ENCODE data around the gene KRTAP5-4.
"Not testable (repeated sequence)": the region's sequence is repeated elsewhere in the genome, so short reads cannot be mapped to it uniquely, and the experiment has no call there.

The KRTAP5-4 gene

DNA sequence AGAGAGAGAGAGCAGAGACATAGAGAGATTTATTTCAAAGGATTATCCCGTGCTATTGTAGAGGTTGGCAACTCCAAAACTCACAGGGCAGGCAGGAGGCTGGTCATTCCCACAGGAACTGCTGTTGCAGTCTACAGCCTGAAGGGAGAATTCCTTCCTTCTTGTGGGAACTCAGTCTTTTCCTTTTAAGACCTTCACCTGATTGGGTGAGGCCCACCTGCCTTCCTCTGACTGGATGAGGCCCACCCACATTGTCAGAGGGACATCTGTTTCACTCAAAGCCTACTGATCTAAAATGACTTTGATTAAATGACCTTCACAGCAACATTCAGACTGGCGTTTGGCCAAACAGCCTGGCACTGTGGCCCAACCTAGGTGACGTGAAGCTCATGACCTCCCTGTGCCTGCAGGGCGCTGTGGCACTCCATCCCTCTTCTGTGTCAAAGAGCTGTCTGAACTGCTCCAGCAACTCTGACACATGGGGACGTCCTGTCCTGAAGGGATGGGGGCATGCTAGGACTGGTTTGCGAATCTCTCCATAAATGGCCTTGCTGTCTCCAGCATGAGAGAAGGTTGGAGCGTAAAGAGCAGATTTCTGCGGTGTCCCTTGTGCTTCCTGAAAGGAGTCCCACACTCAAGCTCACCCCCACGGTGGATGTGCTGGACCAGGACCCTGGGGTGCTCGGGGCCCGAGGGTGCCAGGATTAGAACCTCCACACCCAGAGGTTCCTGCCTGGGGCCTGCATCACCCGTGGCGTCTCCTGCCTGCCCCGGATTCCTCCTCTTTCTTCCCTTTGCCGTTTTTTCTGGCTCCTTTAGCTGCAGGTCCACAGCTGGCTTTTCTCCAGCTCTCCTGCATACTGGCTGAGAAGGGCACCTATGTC lies 28.3 kb upstream of the KRTAP5-4 start:
- Histone ChIP-seq H3K9me2 (replicated peaks; ENCODE audit: insufficient read depth, low read length) (no peaks in the 10 kb centered on the region), H3K9me3 (replicated peaks; ENCODE audit: insufficient read depth, low read length) (no peaks in the 10 kb centered on the region), H3K9ac (ENCODE audit: low read length) (no peak overlapping the region), H4K20me1 (ENCODE audit: insufficient read depth, low read length) (no peaks in the 10 kb centered on the region), H3F3A (ENCODE audit: insufficient read depth, low read length) (no peaks in the 10 kb centered on the region), H3K36me3 (replicated peaks; ENCODE audit: insufficient read depth, low read length) (no peaks in the 10 kb centered on the region), H3K4me3 (ENCODE audit: low read length) (no peak overlapping the region), H3K4me1 (ENCODE audit: low read length) (no peaks in the 10 kb centered on the region), H3K27me3 (replicated peaks; ENCODE audit: insufficient read depth, low read length) (peaks cover 96% of the 10 kb centered on the region), H3K4me2 (ENCODE audit: low read depth, low read length) (no peak overlapping the region), H3K27ac (ENCODE audit: low read length) (no peak overlapping the region), H3K79me2 (ENCODE audit: low read length) (no peaks in the 10 kb centered on the region), H2AFZ (ENCODE audit: low read length) (no peak overlapping the region)
- DNase-seq = no peak
- no peak for TF ChIP-seq EZH2phosphoT487 (IDR thresholded peaks at IDR 0.05; ENCODE audit: low read length)
- TF ChIP-seq, protein P1, sequence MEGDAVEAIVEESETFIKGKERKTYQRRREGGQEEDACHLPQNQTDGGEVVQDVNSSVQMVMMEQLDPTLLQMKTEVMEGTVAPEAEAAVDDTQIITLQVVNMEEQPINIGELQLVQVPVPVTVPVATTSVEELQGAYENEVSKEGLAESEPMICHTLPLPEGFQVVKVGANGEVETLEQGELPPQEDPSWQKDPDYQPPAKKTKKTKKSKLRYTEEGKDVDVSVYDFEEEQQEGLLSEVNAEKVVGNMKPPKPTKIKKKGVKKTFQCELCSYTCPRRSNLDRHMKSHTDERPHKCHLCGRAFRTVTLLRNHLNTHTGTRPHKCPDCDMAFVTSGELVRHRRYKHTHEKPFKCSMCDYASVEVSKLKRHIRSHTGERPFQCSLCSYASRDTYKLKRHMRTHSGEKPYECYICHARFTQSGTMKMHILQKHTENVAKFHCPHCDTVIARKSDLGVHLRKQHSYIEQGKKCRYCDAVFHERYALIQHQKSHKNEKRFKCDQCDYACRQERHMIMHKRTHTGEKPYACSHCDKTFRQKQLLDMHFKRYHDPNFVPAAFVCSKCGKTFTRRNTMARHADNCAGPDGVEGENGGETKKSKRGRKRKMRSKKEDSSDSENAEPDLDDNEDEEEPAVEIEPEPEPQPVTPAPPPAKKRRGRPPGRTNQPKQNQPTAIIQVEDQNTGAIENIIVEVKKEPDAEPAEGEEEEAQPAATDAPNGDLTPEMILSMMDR (IDR thresholded peaks at IDR 0.05; ENCODE audit: low read length) = no peak
- no peak for TF ChIP-seq EZH2 (optimal IDR thresholded peaks at IDR 0.05; ENCODE audit: low read depth, low read length)

DNA sequence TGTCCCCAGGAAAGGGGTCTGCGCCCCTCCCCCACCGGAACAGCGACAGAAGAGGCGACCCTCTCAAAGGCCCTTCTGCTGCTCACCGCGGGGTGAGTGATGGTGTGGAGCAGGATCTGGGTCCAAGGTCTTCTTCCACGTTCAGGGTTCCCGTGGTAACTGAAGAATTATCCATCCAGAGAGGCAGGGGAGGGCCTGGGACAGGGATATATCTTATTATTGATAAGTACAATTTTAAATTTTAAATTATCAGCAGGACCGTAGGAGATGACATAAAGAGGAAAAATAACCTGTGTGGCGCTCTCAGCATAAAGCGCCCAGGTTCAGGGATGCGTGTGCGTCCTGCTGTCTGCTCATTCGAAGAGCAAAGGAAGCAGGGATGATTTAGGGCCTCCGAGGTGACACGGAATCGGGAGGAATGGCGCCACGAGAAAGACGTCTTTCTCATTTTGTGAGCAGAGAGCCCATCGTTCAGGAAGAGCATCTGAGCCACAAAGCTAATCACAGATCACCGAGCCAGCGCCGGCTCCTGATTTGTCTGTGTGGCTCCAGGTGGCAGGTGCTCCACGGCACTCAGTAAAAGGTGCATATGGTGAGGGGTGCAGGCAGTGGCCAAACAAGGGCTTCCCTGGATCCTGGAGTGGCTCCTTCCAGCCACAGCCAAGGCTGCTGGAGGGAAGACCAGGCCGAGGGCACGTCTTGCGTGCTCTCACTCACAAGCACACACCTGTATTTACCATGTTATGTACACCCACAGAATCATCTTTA lies 26.9 kb upstream of the KRTAP5-4 start:
- DNase-seq = no peak
- Histone ChIP-seq H3K27me3 (replicated peaks; ENCODE audit: insufficient read depth, low read length) (peaks cover 96% of the 10 kb centered on the region), H4K20me1 (ENCODE audit: insufficient read depth, low read length) (no peaks in the 10 kb centered on the region), H3K4me3 (ENCODE audit: low read length) (no peak overlapping the region), H3K27ac (ENCODE audit: low read length) (no peak overlapping the region), H3K36me3 (replicated peaks; ENCODE audit: insufficient read depth, low read length) (no peaks in the 10 kb centered on the region), H3K9me2 (replicated peaks; ENCODE audit: insufficient read depth, low read length) (no peaks in the 10 kb centered on the region), H3F3A (ENCODE audit: insufficient read depth, low read length) (no peaks in the 10 kb centered on the region), H3K79me2 (ENCODE audit: low read length) (no peaks in the 10 kb centered on the region), H3K4me2 (ENCODE audit: low read depth, low read length) (no peak overlapping the region), H2AFZ (ENCODE audit: low read length) (no peak overlapping the region), H3K4me1 (ENCODE audit: low read length) (no peaks in the 10 kb centered on the region), H3K9ac (ENCODE audit: low read length) (no peak overlapping the region), H3K9me3 (replicated peaks; ENCODE audit: insufficient read depth, low read length) (no peaks in the 10 kb centered on the region)
- TF ChIP-seq EZH2phosphoT487 (IDR thresholded peaks at IDR 0.05; ENCODE audit: low read length) (no peak), EZH2 (optimal IDR thresholded peaks at IDR 0.05; ENCODE audit: low read depth, low read length) (no peak)
- TF ChIP-seq, protein P1 (IDR thresholded peaks at IDR 0.05; ENCODE audit: low read length) = no peak

DNA sequence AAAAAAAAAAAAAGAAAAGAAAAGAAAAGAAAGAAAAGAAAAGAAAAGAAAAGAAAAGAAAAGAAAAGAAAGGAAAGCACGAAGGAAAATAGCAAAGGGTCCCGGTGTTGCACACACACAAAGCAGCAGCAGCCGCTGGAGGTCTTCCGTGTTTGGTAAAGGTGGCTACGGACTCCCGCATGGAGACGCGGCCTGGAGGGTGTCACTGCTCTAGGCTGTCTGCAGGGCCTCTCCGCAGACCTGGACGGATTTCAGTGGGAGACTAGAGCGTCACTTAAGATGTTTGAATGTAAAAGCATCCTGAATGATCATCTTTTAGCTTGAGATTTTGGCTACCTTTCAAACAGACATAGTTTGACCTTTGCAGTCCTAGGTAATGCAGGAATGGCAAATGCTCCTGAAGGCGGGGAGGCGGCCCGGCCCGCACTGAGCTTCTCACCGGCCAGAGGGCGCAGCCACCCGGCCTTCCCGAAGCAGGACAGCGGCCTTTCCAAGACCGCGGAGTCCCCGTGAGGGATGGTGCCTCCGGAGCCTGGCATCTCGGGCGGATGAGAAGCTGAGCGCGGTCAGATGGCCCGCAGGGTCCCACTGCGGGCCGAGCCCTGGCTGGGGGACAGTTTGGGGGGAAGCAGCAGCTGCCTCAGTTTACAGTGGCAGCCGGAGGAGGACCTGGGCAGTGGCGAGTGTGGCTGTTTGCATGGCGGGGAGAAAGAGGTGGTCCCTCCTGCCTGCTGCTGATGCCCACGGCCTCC lies 26.1 kb upstream of the KRTAP5-4 start:
- Histone ChIP-seq H3K9ac (ENCODE audit: low read length) (no peak overlapping the region), H3K27ac (ENCODE audit: low read length) (no peak overlapping the region), H3K27me3 (replicated peaks; ENCODE audit: insufficient read depth, low read length) (peaks cover 96% of the 10 kb centered on the region), H3K36me3 (replicated peaks; ENCODE audit: insufficient read depth, low read length) (no peaks in the 10 kb centered on the region), H3K9me3 (replicated peaks; ENCODE audit: insufficient read depth, low read length) (no peaks in the 10 kb centered on the region), H4K20me1 (ENCODE audit: insufficient read depth, low read length) (no peaks in the 10 kb centered on the region), H3K9me2 (replicated peaks; ENCODE audit: insufficient read depth, low read length) (no peaks in the 10 kb centered on the region), H3K79me2 (ENCODE audit: low read length) (no peaks in the 10 kb centered on the region), H3K4me1 (ENCODE audit: low read length) (no peaks in the 10 kb centered on the region), H3K4me3 (ENCODE audit: low read length) (no peak overlapping the region), H3F3A (ENCODE audit: insufficient read depth, low read length) (no peaks in the 10 kb centered on the region), H3K4me2 (ENCODE audit: low read depth, low read length) (no peak overlapping the region), H2AFZ (ENCODE audit: low read length) (no peak overlapping the region)
- DNase-seq = no peak
- TF ChIP-seq EZH2 (optimal IDR thresholded peaks at IDR 0.05; ENCODE audit: low read depth, low read length) = no peak

DNA sequence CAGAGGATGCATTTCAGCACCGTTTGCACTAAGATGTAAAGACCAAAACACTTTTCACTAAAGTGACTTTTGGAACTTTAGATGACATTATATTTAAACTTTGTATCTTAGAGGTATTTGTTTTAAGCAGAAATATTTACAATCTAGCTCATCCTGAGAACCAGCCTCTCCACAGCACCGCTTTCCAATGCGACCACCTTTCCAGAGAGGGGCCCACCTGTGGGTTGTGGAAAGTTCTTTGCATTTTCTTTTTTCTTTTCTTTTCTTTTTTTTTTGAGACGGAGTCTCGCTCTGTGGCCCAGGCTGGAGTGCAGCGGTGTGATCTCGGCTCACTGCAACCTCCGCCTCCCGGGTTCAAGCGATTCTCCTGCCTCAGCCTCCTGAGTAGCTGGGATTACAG lies 24.6 kb upstream of the KRTAP5-4 start:
- not testable (repeated sequence) for H3K4me2 ChIP-seq (ENCODE audit: low read depth, low read length); H3K4me1 ChIP-seq (ENCODE audit: low read length); H3K9ac ChIP-seq (ENCODE audit: low read length); H3K4me3 ChIP-seq (ENCODE audit: low read length); H3K9me2 ChIP-seq (replicated peaks; ENCODE audit: insufficient read depth, low read length); H3K9me3 ChIP-seq (replicated peaks; ENCODE audit: insufficient read depth, low read length); H2AFZ ChIP-seq (ENCODE audit: low read length); DNase-seq; H3K36me3 ChIP-seq (replicated peaks; ENCODE audit: insufficient read depth, low read length); H3K27ac ChIP-seq (ENCODE audit: low read length); H3F3A ChIP-seq (ENCODE audit: insufficient read depth, low read length); H3K79me2 ChIP-seq (ENCODE audit: low read length); H4K20me1 ChIP-seq (ENCODE audit: insufficient read depth, low read length)
- H3K27me3 ChIP-seq (replicated peaks; ENCODE audit: insufficient read depth, low read length) = peaks cover 90% of the 10 kb centered on the region
